DOHH2 (cell line): ENCODE measurements around the gene HPSE2.

ENCODE experiments used
- H3F3A ChIP-seq: fragments of 200-600 bp; sonication (generic), shearing (Covaris generic); 2 replicates; pipeline ENCODE4 v1.6.0; 2016; ENCODE audit warnings: antibody characterized with exemption, mild to moderate bottlenecking; ENCODE audit not compliant: control insufficient read depth, insufficient read depth
- H3K27ac ChIP-seq: fragments of 200-600 bp; sonication (generic); 2 replicates; pipeline ENCODE4 v1.5.1; 2014; ENCODE audit warnings: low read depth, mild to moderate bottlenecking, low read length, moderate library complexity
- H3K27me3 ChIP-seq: fragments of 200-600 bp; sonication (generic); 2 replicates; pipeline ENCODE4 v1.6.1; 2014; ENCODE audit warnings: mild to moderate bottlenecking, low read length, mixed read lengths; ENCODE audit not compliant: control insufficient read depth
- H3K36me3 ChIP-seq: fragments of 200-600 bp; sonication (generic); 2 replicates; pipeline ENCODE4 v1.6.1; 2014; ENCODE audit warnings: mild to moderate bottlenecking, low read length, moderate library complexity, mixed read lengths; ENCODE audit not compliant: control insufficient read depth
- H3K4me1 ChIP-seq: fragments of 200-600 bp; sonication (generic); 2 replicates; pipeline ENCODE4 v1.6.1; 2014; ENCODE audit warnings: mild to moderate bottlenecking, low read length, mixed read lengths; ENCODE audit not compliant: control insufficient read depth
- H3K4me2 ChIP-seq: fragments of 200-600 bp; sonication (generic); 2 replicates; pipeline ENCODE4 v1.6.0; 2014; ENCODE audit warnings: mild to moderate bottlenecking, low read length, moderate library complexity
- H3K4me3 ChIP-seq: fragments of 200-600 bp; sonication (generic); 2 replicates; pipeline ENCODE4 v1.5.1; 2014; ENCODE audit warnings: mild to moderate bottlenecking, low read length, mixed read lengths
- H3K79me2 ChIP-seq: fragments of 200-600 bp; sonication (generic); 2 replicates; pipeline ENCODE4 v1.6.1; 2014; ENCODE audit warnings: mild to moderate bottlenecking, low read length, mixed read lengths; ENCODE audit not compliant: control insufficient read depth
- H3K9me2 ChIP-seq: fragments of 200-600 bp; sonication (generic); replicated peaks from 2 replicates; pipeline ENCODE4 v1.6.1; 2014; ENCODE audit warnings: mild to moderate bottlenecking, low read length, mixed read lengths; ENCODE audit not compliant: control insufficient read depth
- H3K9me3 ChIP-seq: fragments of 200-600 bp; sonication (generic); 2 replicates; pipeline ENCODE4 v1.6.1; 2014; ENCODE audit warnings: antibody characterized with exemption, low read length, mixed read lengths; ENCODE audit not compliant: control insufficient read depth, insufficient read depth
- H4K20me1 ChIP-seq: fragments of 200-600 bp; sonication (generic); 2 replicates; pipeline ENCODE4 v1.6.0; 2014; ENCODE audit warnings: low read depth, mild to moderate bottlenecking, antibody characterized with exemption, low read length, moderate library complexity; ENCODE audit not compliant: control insufficient read depth, insufficient read depth
- EZH2phosphoT487 ChIP-seq: fragments of 200-600 bp; sonication (generic); IDR thresholded peaks from 2 replicates; pipeline ENCODE4 v1.6.1; 2017; ENCODE audit warnings: borderline replicate concordance, mild to moderate bottlenecking, antibody characterized with exemption, low read length, moderate library complexity, mixed read lengths
- TF ChIP-seq, protein P1 (sequence below): fragments of 200-600 bp; sonication (generic); IDR thresholded peaks from one replicate; pipeline ENCODE4 v1.5.1; 2014; ENCODE audit warnings: antibody characterized with exemption, mild to moderate bottlenecking, low read depth, low read length; ENCODE audit not compliant: poor library complexity, severe bottlenecking

HPSE2 gene

DNA sequence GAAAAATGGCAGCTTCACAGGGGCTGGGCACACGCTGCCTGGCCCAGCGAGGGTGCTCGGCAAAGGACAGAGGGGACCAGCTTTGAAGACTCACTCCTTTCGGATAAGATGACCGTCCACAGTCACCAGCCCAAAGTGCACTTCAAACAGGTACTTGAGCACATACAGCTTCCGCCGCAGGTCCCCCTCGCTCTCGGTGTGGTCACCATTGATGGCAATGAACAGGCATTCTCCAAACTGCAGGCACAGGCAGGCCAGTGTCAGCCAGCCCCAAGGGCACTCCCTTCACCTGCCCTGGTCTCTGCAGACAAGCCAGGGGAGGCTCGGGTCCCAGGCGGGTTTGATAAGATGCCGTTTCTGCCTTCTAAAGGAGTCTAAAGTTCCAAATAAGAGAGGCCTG lies 800.5 kb downstream of the HPSE2 start:
- H3K27me3 ChIP-seq, result no peaks in the 10 kb centered on the region

DNA sequence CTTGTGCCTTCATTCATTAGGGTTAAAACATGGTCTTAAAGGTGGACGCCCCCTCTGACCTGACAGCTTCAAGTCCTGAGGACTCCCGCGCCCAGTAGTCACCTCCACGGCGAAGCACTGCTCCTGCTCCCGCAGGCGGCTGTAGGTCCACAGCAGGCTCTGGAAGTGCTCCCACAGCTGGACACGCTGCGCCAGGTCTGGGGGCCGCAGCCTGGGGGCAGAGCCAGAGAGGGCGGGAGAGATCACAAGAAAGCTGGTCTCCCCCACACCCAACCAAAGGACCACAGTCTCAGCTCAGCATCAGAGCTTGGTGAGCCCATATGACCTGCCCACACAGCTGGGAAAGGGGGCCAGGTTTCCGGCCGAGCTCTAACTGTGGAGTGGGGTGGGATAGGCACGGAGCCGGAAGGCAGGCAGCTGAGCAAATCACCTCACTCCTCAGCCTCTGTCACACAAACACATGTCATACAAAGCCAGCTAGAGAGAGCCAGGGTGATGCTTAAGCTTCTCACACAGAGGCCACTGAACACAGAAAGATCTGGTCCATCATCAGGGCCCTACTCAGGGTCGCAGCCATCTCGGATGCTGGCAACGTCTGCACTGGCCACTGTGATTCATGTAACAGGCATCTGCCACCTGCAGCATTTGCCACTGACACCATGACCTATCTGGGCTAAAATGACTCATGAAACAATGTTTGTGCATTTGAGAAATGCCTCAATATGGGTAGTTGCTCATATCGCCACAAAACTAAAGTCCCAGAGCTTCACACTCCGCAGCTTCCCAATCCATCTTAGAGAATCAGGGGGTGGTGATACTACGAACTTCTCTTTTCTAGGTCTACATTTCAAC lies 801.5 kb downstream of the HPSE2 start:
- no peaks in the 10 kb centered on the region for H3K9me3 ChIP-seq
- TF ChIP-seq, protein P1, sequence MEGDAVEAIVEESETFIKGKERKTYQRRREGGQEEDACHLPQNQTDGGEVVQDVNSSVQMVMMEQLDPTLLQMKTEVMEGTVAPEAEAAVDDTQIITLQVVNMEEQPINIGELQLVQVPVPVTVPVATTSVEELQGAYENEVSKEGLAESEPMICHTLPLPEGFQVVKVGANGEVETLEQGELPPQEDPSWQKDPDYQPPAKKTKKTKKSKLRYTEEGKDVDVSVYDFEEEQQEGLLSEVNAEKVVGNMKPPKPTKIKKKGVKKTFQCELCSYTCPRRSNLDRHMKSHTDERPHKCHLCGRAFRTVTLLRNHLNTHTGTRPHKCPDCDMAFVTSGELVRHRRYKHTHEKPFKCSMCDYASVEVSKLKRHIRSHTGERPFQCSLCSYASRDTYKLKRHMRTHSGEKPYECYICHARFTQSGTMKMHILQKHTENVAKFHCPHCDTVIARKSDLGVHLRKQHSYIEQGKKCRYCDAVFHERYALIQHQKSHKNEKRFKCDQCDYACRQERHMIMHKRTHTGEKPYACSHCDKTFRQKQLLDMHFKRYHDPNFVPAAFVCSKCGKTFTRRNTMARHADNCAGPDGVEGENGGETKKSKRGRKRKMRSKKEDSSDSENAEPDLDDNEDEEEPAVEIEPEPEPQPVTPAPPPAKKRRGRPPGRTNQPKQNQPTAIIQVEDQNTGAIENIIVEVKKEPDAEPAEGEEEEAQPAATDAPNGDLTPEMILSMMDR, result no peak
- TF ChIP-seq EZH2phosphoT487, result no peak
- H3K79me2 ChIP-seq, result no peaks in the 10 kb centered on the region
- peaks cover 59% of the 10 kb centered on the region for H3K36me3 ChIP-seq
- no peaks in the 10 kb centered on the region for H3K27me3 ChIP-seq
- no peaks in the 10 kb centered on the region for H3K4me1 ChIP-seq
- H3F3A ChIP-seq, result no peaks in the 10 kb centered on the region
- H3K27ac ChIP-seq, result no peak overlapping the region
- no peaks in the 10 kb centered on the region for H4K20me1 ChIP-seq
- no peak overlapping the region for H3K4me2 ChIP-seq
- no peaks in the 10 kb centered on the region for H3K9me2 ChIP-seq
- no peak overlapping the region for H3K4me3 ChIP-seq

More for the DNA sequence above, 800.5 kb downstream of the HPSE2 start:
- H3K4me3 ChIP-seq, result no peak overlapping the region
- H3K4me2 ChIP-seq, result no peak overlapping the region
- H3K27ac ChIP-seq, result no peak overlapping the region
- no peaks in the 10 kb centered on the region for H4K20me1 ChIP-seq
- H3K9me3 ChIP-seq, result no peaks in the 10 kb centered on the region
- peaks cover 64% of the 10 kb centered on the region for H3K36me3 ChIP-seq
- TF ChIP-seq EZH2phosphoT487, result no peak
- no peaks in the 10 kb centered on the region for H3K9me2 ChIP-seq
- H3K4me1 ChIP-seq, result no peaks in the 10 kb centered on the region
- H3F3A ChIP-seq, result no peaks in the 10 kb centered on the region
- H3K79me2 ChIP-seq, result no peaks in the 10 kb centered on the region

DNA sequence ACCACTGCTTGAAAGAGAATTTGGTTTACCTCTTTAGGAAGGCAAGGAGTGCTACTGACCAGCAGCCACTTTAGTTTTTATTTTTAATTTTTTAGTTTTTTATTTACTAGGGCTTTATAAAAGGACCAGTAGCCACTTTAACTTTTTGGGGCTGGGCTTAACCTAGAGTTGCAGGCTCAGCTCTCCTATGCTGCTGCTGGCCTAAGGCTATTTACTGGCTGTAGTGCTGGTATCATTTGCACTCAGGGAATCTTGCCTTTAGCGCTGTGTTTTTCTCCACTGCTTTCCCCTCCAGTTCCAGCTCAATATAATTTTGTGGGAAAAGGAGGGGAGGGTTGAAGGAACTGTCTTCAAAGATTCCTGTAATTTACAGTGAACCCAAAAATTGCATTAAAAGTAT lies 802.3 kb downstream of the HPSE2 start:
- Histone ChIP-seq H3K9me2 (no peaks in the 10 kb centered on the region), H3K27me3 (no peaks in the 10 kb centered on the region), H3K79me2 (no peaks in the 10 kb centered on the region), H3F3A (no peaks in the 10 kb centered on the region), H3K4me3 (no peak overlapping the region), H3K4me2 (no peak overlapping the region), H3K9me3 (no peaks in the 10 kb centered on the region), H4K20me1 (no peaks in the 10 kb centered on the region), H3K27ac (no peak overlapping the region), H3K4me1 (no peaks in the 10 kb centered on the region), H3K36me3 (peaks cover 56% of the 10 kb centered on the region)
- no peak for TF ChIP-seq EZH2phosphoT487
- TF ChIP-seq, protein P1, result no peak

DNA sequence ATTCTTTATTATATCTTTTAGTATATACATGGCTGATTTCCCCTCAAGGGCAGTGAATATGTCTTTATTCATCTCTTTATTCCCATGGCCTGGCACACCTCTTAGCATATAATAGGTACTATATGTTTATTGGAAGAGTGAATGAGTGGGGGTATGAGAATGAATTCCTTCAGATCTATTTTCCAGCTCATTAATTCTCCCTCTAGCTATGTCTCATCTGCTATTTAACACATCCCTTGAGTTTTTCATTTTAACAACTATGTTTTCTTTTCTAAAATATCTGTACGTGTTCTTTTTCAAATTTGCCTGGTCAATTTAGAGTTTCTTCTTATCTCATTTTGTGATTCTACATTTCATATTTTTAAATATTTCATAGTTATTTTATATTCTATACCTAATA lies 803.3 kb downstream of the HPSE2 start:
- Histone ChIP-seq H3K4me3 (no peak overlapping the region), H3K9me2 (no peaks in the 10 kb centered on the region), H3K36me3 (peaks cover 58% of the 10 kb centered on the region), H3K4me2 (no peak overlapping the region), H3K27me3 (no peaks in the 10 kb centered on the region), H3K27ac (no peak overlapping the region), H3K79me2 (no peaks in the 10 kb centered on the region), H3K4me1 (no peaks in the 10 kb centered on the region), H3F3A (no peaks in the 10 kb centered on the region), H3K9me3 (no peaks in the 10 kb centered on the region), H4K20me1 (no peaks in the 10 kb centered on the region)
- TF ChIP-seq, protein P1, result no peak
- no peak for TF ChIP-seq EZH2phosphoT487
